CD4-positive, alpha-beta memory T cell (primary cell): ENCODE measurements around the gene ARID1B. TPM values are rescaled to one million over a fixed set of nuclear protein-coding genes. Genes with fewer than 3 reads are reported as not detected.
A peak's percentile ranks its signal among the peaks of the same experiment; 100 is the strongest.

Experiments used
- CTCF ChIA-PET: fragments of 350-600 bp; sonication (Branson Sonifier 250); formaldehyde crosslinking; loops from one replicate; lab custom pipeline; 2021; ENCODE audit warnings: inconsistent platforms; ENCODE audit not compliant: partially characterized antibody; lab: Charles Lee
- POLR2A ChIA-PET: fragments of 350-600 bp; sonication (Branson Sonifier 250); formaldehyde crosslinking; loops from one replicate; lab custom pipeline; 2021; ENCODE audit not compliant: partially characterized antibody; lab: Charles Lee
- DNase-seq, 5 donors: peaks; one replicate each; pipeline versions ENCODE4 v3.0.0 to v3.0.0-alpha.2; 2020 to 2022; ENCODE audit warnings: mixed read lengths in 1 of 5
- H3K27ac ChIP-seq: one replicate; pipeline ENCODE4 v1.7.0; 2013; ENCODE audit warnings: low read depth, low read length
- H3K27me3 ChIP-seq: 2 replicates; pipeline ENCODE4 v1.7.0; 2013; ENCODE audit warnings: mild to moderate bottlenecking, low read length, moderate library complexity; ENCODE audit not compliant: insufficient read depth
- H3K36me3 ChIP-seq: 2 replicates; pipeline ENCODE4 v1.7.0; 2013; ENCODE audit warnings: mild to moderate bottlenecking, low read length, moderate library complexity; ENCODE audit not compliant: insufficient read depth
- H3K4me1 ChIP-seq: 2 replicates; pipeline ENCODE4 v1.7.0; 2013; ENCODE audit warnings: mild to moderate bottlenecking, low read length, moderate library complexity; ENCODE audit not compliant: insufficient read depth
- H3K4me3 ChIP-seq, 2 donors: one replicate each; pipeline ENCODE4 v1.7.0; 2013; ENCODE audit warnings: low read length in 2 of 2, mild to moderate bottlenecking in 1 of 2
- H3K9me3 ChIP-seq, 2 donors: one replicate each; pipeline ENCODE4 v1.7.0; 2013; ENCODE audit warnings: low read length in 2 of 2, control low read depth in 1 of 2; ENCODE audit not compliant: control insufficient read depth in 1 of 2
- H3K27ac Mint-ChIP-seq, 7 donors: one replicate each; pipeline ENCODE4 v1.8.0; 2020 to 2021; ENCODE audit warnings: mixed read lengths in 7 of 7, mild to moderate bottlenecking in 6 of 7, inconsistent platforms in 3 of 7, moderate library complexity in 3 of 7
- H3K27me3 Mint-ChIP-seq, 2 donors: one replicate each; pipeline ENCODE4 v1.8.0; 2020 to 2021; ENCODE audit warnings: mixed read lengths in 2 of 2
- H3K36me3 Mint-ChIP-seq, 2 donors: one replicate each; pipeline ENCODE4 v1.8.0; 2020 to 2021; ENCODE audit warnings: mixed read lengths in 2 of 2, inconsistent platforms in 1 of 2, mild to moderate bottlenecking in 1 of 2
- H3K4me1 Mint-ChIP-seq, 4 donors: one replicate each; pipeline ENCODE4 v1.8.0; 2020 to 2021; ENCODE audit warnings: mixed read lengths in 4 of 4, mild to moderate bottlenecking in 1 of 4
- H3K4me3 Mint-ChIP-seq, 8 donors: one replicate each; pipeline ENCODE4 v1.8.0; 2020 to 2021; ENCODE audit warnings: mixed read lengths in 8 of 8, mild to moderate bottlenecking in 7 of 8, moderate library complexity in 6 of 8, inconsistent platforms in 3 of 8
- H3K9me3 Mint-ChIP-seq, 8 donors: one replicate each; pipeline ENCODE4 v1.8.0; 2020 to 2021; ENCODE audit warnings: mixed read lengths in 8 of 8, mild to moderate bottlenecking in 5 of 8, inconsistent platforms in 3 of 8, moderate library complexity in 1 of 8
- intact Hi-C: fragments of 100-400 bp; cut with micrococcal nuclease; formaldehyde crosslinking; loops from one replicate; pipeline ENCODE4 v1.15.1; 2023
- polyA plus RNA-seq, 2 donors: library from polyadenylated mRNA; unstranded; fragments of 300-500 nt; fragmentation: Illumina TruSeq; gene quantifications; one replicate each; pipeline ENCODE4 v1.2.3, GENCODE V29; 2021
- total RNA-seq, 2 experiments: library from RNA; stranded (reverse); gene quantifications; one replicate each; pipeline ENCODE4 v1.2.3, GENCODE V29; 2021

Gene ARID1B
- total and polyA plus RNA-seq, 4 experiments from 2014 or later: 5.4 to 131 (median 72.4) TPM

GRCh38 chr6:157013649-157014304 is 236.6 kb downstream of the ARID1B start:
- peaks cover 0 to 5% (median 0%) of the 10 kb centered on the region in 8 donors for H3K9me3 Mint-ChIP-seq
- no peaks in the 10 kb centered on the region for H3K27me3 Mint-ChIP-seq
- no peak overlapping the region for H3K27ac ChIP-seq
- H3K4me1 ChIP-seq: peaks cover 16% of the 10 kb centered on the region
- no peaks in the 10 kb centered on the region for H3K27me3 ChIP-seq
- H3K36me3 Mint-ChIP-seq: no peaks in the 10 kb centered on the region
- no peaks in the 10 kb centered on the region for H3K9me3 ChIP-seq
- ChIA-PET CTCF (no interaction called here), POLR2A (no interaction called here)
- no peak overlapping the region for H3K4me3 ChIP-seq
- intact Hi-C loops: no loop called here
- no peak for DNase-seq
- no peak overlapping the region for H3K27ac Mint-ChIP-seq
- H3K4me1 Mint-ChIP-seq: peaks cover 37 to 69% (median 52%) of the 10 kb centered on the region in 4 donors
- no peak overlapping the region for H3K4me3 Mint-ChIP-seq
- no peaks in the 10 kb centered on the region for H3K36me3 ChIP-seq

GRCh38 chr6:157014871-157015270 is 237.7 kb downstream of the ARID1B start:
- no peak overlapping the region for H3K4me3 Mint-ChIP-seq
- Histone ChIP-seq H3K27ac (no peak overlapping the region), H3K9me3 (no peaks in the 10 kb centered on the region), H3K4me1 (peaks cover 24% of the 10 kb centered on the region), H3K36me3 (no peaks in the 10 kb centered on the region), H3K27me3 (no peaks in the 10 kb centered on the region), H3K4me3 (no peak overlapping the region)
- H3K27ac Mint-ChIP-seq: peak overlapping the region in 2 of 7 donors; percentile 15 to 60
- no peaks in the 10 kb centered on the region for H3K27me3 Mint-ChIP-seq
- peaks cover 40 to 69% (median 55%) of the 10 kb centered on the region in 4 donors for H3K4me1 Mint-ChIP-seq
- peaks cover 0 to 5% (median 0%) of the 10 kb centered on the region in 8 donors for H3K9me3 Mint-ChIP-seq
- no peak for DNase-seq
- CTCF ChIA-PET: no interaction called here
- intact Hi-C loops: no loop called here
- no peaks in the 10 kb centered on the region for H3K36me3 Mint-ChIP-seq
- POLR2A ChIA-PET: no interaction called here

GRCh38 chr6:157017022-157017421 is 239.8 kb downstream of the ARID1B start:
- peak overlapping the region in 4 of 7 donors; percentile 21 to 57 (median 38) for H3K27ac Mint-ChIP-seq
- intact Hi-C loops: no loop called here
- Histone ChIP-seq H3K27ac (no peak overlapping the region), H3K9me3 (no peaks in the 10 kb centered on the region), H3K4me1 (peaks cover 19% of the 10 kb centered on the region), H3K36me3 (no peaks in the 10 kb centered on the region), H3K27me3 (no peaks in the 10 kb centered on the region), H3K4me3 (no peak overlapping the region)
- POLR2A ChIA-PET: no interaction called here
- H3K36me3 Mint-ChIP-seq: peaks cover 0 to 6% of the 10 kb centered on the region in 2 donors
- H3K4me3 Mint-ChIP-seq: no peak overlapping the region
- no peak for DNase-seq
- no peaks in the 10 kb centered on the region for H3K9me3 Mint-ChIP-seq
- no peaks in the 10 kb centered on the region for H3K27me3 Mint-ChIP-seq
- H3K4me1 Mint-ChIP-seq: peaks cover 38 to 58% (median 48%) of the 10 kb centered on the region in 4 donors
- CTCF ChIA-PET: no interaction called here

GRCh38 chr6:157017861-157018260 is 240.7 kb downstream of the ARID1B start:
- ChIA-PET POLR2A (interaction anchor here (0.6 kb wide), 1 partner anchor 28 kb away, joined by 3 read pairs; no protein-coding TSS in a partner anchor), CTCF (no interaction called here)
- Histone ChIP-seq H3K27me3 (no peaks in the 10 kb centered on the region), H3K27ac (no peak overlapping the region), H3K4me1 (peaks cover 27% of the 10 kb centered on the region), H3K36me3 (no peaks in the 10 kb centered on the region), H3K4me3 (no peak overlapping the region), H3K9me3 (no peaks in the 10 kb centered on the region)
- Mint-ChIP-seq H3K4me3 (no peak overlapping the region), H3K36me3 (peaks cover 0 to 6% of the 10 kb centered on the region in 2 donors), H3K9me3 (no peaks in the 10 kb centered on the region), H3K27me3 (no peaks in the 10 kb centered on the region), H3K27ac (peak overlapping the region in 4 of 7 donors; percentile 11 to 97 (median 75)), H3K4me1 (peaks cover 38 to 57% (median 47%) of the 10 kb centered on the region in 4 donors)
- intact Hi-C loops: no loop called here
- DNase-seq: no peak

- ChIA-PET CTCF (interaction anchor here (1.7 kb wide), 1 partner anchor 9 kb away, joined by 7 read pairs; no protein-coding TSS in a partner anchor), POLR2A (interaction anchor here (1.2 to 3.8 kb wide), 3 partner anchors 9 to 333 kb away, joined by 3 to 62 read pairs (median 10); partner anchors contain the start of gene ARID1B)
- Histone ChIP-seq H3K4me1 (peaks cover 31% of the 10 kb centered on the region), H3K27me3 (no peaks in the 10 kb centered on the region), H3K36me3 (no peaks in the 10 kb centered on the region), H3K4me3 (no peak overlapping the region), H3K27ac (peak overlapping the region; percentile 26), H3K9me3 (no peaks in the 10 kb centered on the region)
- H3K27me3 Mint-ChIP-seq: no peaks in the 10 kb centered on the region
- H3K36me3 Mint-ChIP-seq: peaks cover 0 to 6% of the 10 kb centered on the region in 2 donors
- H3K4me1 Mint-ChIP-seq: peaks cover 34 to 66% (median 47%) of the 10 kb centered on the region in 4 donors
- intact Hi-C loops: no loop called here
- DNase-seq: peak in 1 of 5 donors; percentile 10
- H3K4me3 Mint-ChIP-seq: peak overlapping the region in 5 of 8 donors; percentile 38 to 82 (median 79)
- peak overlapping the region; percentile 80 to 99 (median 86) for H3K27ac Mint-ChIP-seq
- H3K9me3 Mint-ChIP-seq: no peaks in the 10 kb centered on the region
Observed at GRCh38 chr6:157019115-157019641, 242.0 kb downstream of the ARID1B start.

GRCh38 chr6:157019733-157020132 is 242.6 kb downstream of the ARID1B start:
- no peaks in the 10 kb centered on the region for H3K9me3 ChIP-seq
- no peaks in the 10 kb centered on the region for H3K9me3 Mint-ChIP-seq
- H3K27me3 ChIP-seq: no peaks in the 10 kb centered on the region
- no peaks in the 10 kb centered on the region for H3K36me3 ChIP-seq
- DNase-seq: peak in 2 of 5 donors; percentile 13 to 17
- H3K4me1 ChIP-seq: peaks cover 31% of the 10 kb centered on the region
- POLR2A ChIA-PET: interaction anchor here (0.6 to 3.8 kb wide), 11 partner anchors 10 to 623 kb away, joined by 3 to 62 read pairs (median 7); partner anchors contain the start of gene ARID1B
- peaks cover 31 to 62% (median 49%) of the 10 kb centered on the region in 4 donors for H3K4me1 Mint-ChIP-seq
- H3K4me3 Mint-ChIP-seq: peak overlapping the region; percentile 38 to 82 (median 74)
- CTCF ChIA-PET: interaction anchor here (0.6 to 1.7 kb wide), 3 partner anchors 10 to 333 kb away, joined by 3 to 7 read pairs (median 3); no protein-coding TSS in a partner anchor
- peak overlapping the region; percentile 26 for H3K27ac ChIP-seq
- H3K36me3 Mint-ChIP-seq: peaks cover 0 to 6% of the 10 kb centered on the region in 2 donors
- intact Hi-C loops: loop anchor here (2.0 kb wide), 1 partner anchor 333 kb away; no protein-coding TSS in a partner anchor
- H3K4me3 ChIP-seq: no peak overlapping the region
- no peaks in the 10 kb centered on the region for H3K27me3 Mint-ChIP-seq
- H3K27ac Mint-ChIP-seq: peak overlapping the region; percentile 80 to 99 (median 86)

GRCh38 chr6:157020398-157020797 is 243.2 kb downstream of the ARID1B start:
- ChIA-PET POLR2A (interaction anchor here (0.6 to 3.8 kb wide), 17 partner anchors 11 to 1706 kb away, joined by 3 to 62 read pairs (median 4); partner anchors contain the start of genes ARID1B, TFB1M and ZDHHC14), CTCF (interaction anchor here (0.6 to 0.7 kb wide), 2 partner anchors 9 to 334 kb away, joined by 3 read pairs; no protein-coding TSS in a partner anchor)
- Histone ChIP-seq H3K27me3 (no peaks in the 10 kb centered on the region), H3K4me3 (peak overlapping the region; percentile 30 to 86), H3K27ac (peak overlapping the region; percentile 98), H3K9me3 (no peaks in the 10 kb centered on the region), H3K4me1 (peaks cover 31% of the 10 kb centered on the region), H3K36me3 (no peaks in the 10 kb centered on the region)
- Mint-ChIP-seq H3K9me3 (no peaks in the 10 kb centered on the region), H3K4me1 (peaks cover 30 to 58% (median 47%) of the 10 kb centered on the region in 4 donors), H3K36me3 (peaks cover 0 to 6% of the 10 kb centered on the region in 2 donors), H3K27ac (peak overlapping the region; percentile 97 to 100 (median 99)), H3K27me3 (no peaks in the 10 kb centered on the region), H3K4me3 (peak overlapping the region; percentile 90 to 98 (median 96))
- peak in 3 of 5 donors; percentile 8 to 45 (median 21) for DNase-seq
- intact Hi-C loops: loop anchor here (2.0 kb wide), 1 partner anchor 334 kb away; no protein-coding TSS in a partner anchor
